Neural cell (in vitro differentiated cells): Measurements from ENCODE around the gene FADS3.

ENCODE experiments used
- EZH2 ChIP-seq: fragments of 200-600, 300-800 bp; shearing (Covaris generic), sonication (generic); IDR thresholded peaks from 2 replicates; pipeline ENCODE4 v1.6.1; 2014; ENCODE audit warnings: antibody characterized with exemption, low read length, borderline replicate concordance, mild to moderate bottlenecking; ENCODE audit not compliant: insufficient read depth, poor library complexity, severe bottlenecking
- POLR2AphosphoS5 ChIP-seq: IDR thresholded peaks from 2 replicates; pipeline ENCODE4 v1.6.1; 2012
- TF ChIP-seq, protein P1 (sequence below): fragments of 450-650 bp; IDR thresholded peaks from 2 replicates; pipeline ENCODE4 v1.5.1; 2014; ENCODE audit warnings: antibody characterized with exemption, mild to moderate bottlenecking, moderate library complexity; ENCODE audit not compliant: poor library complexity, severe bottlenecking

DNA sequence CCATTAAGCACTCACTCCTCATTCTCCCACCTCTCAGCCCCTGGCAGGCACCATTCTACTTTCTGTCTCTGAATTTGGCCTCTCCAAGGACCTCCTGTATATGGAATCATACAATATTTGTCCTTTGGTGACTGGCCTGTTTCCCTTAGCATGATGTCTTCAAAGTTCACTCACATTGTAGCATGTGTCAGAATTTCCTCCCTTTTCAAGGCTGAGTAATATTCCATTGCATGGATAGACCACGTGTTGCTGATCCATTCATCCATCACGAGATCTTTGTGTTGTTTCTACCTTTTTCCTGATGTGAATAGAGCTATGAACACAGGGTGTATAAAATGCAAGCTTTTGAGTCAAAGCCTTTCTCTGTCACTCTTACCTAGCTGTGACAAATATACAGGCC, 51.6 kb downstream of the FADS3 start:
- TF ChIP-seq EZH2, result no peak
- TF ChIP-seq, protein P1, sequence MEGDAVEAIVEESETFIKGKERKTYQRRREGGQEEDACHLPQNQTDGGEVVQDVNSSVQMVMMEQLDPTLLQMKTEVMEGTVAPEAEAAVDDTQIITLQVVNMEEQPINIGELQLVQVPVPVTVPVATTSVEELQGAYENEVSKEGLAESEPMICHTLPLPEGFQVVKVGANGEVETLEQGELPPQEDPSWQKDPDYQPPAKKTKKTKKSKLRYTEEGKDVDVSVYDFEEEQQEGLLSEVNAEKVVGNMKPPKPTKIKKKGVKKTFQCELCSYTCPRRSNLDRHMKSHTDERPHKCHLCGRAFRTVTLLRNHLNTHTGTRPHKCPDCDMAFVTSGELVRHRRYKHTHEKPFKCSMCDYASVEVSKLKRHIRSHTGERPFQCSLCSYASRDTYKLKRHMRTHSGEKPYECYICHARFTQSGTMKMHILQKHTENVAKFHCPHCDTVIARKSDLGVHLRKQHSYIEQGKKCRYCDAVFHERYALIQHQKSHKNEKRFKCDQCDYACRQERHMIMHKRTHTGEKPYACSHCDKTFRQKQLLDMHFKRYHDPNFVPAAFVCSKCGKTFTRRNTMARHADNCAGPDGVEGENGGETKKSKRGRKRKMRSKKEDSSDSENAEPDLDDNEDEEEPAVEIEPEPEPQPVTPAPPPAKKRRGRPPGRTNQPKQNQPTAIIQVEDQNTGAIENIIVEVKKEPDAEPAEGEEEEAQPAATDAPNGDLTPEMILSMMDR, result no peak
- TF ChIP-seq POLR2AphosphoS5, result no peak
